GM21367 (cell line): ENCODE measurements around the gene MT1M.

Source experiments
- ATAC-seq: cut with Tn5 transposase; IDR thresholded peaks from one replicate; pipeline ENCODE4 v1.9.1; 2021; ENCODE audit not compliant: unreplicated experiment

Gene MT1M

GRCh38 chr16:56625943-56626654, 6.4 kb upstream of the MT1M start:
- no peak for ATAC-seq

- no peak for ATAC-seq
Observed at GRCh38 chr16:56626685-56627084, 5.8 kb upstream of the MT1M start.

- ATAC-seq: no peak
Observed at GRCh38 chr16:56628486-56629350, 3.7 kb upstream of the MT1M start.

GRCh38 chr16:56629531-56629930, 2.9 kb upstream of the MT1M start:
- ATAC-seq: no peak

GRCh38 chr16:56630134-56630533, 2.3 kb upstream of the MT1M start:
- peak; percentile 84 for ATAC-seq

- no peak for ATAC-seq
Observed at GRCh38 chr16:56631197-56631596, 1.3 kb upstream of the MT1M start.

GRCh38 chr16:56631832-56632155, 665 bp upstream of the MT1M start:
- no peak for ATAC-seq

GRCh38 chr16:56632848-56633365, 448 bp downstream of the MT1M start:
- ATAC-seq: no peak

GRCh38 chr16:56633535-56633934, 1.1 kb downstream of the MT1M start:
- no peak for ATAC-seq

- no peak for ATAC-seq
Observed at GRCh38 chr16:56634715-56635440, 2.4 kb downstream of the MT1M start.

GRCh38 chr16:56635441-56635967, 3.0 kb downstream of the MT1M start:
- no peak for ATAC-seq

GRCh38 chr16:56636616-56637413, 4.4 kb downstream of the MT1M start:
- no peak for ATAC-seq

GRCh38 chr16:56637814-56638750, 5.6 kb downstream of the MT1M start, which contains the start of gene MT1A:
MT1A (plus strand) TSS chr16:56638666; CDS start chr16:56638739, 73 bp downstream.
- ATAC-seq: no peak

GRCh38 chr16:56639045-56639444, 6.6 kb downstream of the MT1M start:
- no peak for ATAC-seq

GRCh38 chr16:56640076-56640475, 7.6 kb downstream of the MT1M start:
- ATAC-seq: no peak

- ATAC-seq: no peak
Observed at GRCh38 chr16:56641166-56641565, 8.7 kb downstream of the MT1M start.

- peak; percentile 75 for ATAC-seq
Observed at GRCh38 chr16:56643080-56643778, 10.8 kb downstream of the MT1M start.

GRCh38 chr16:56643833-56644232, 11.4 kb downstream of the MT1M start:
- ATAC-seq: no peak

- no peak for ATAC-seq
Observed at GRCh38 chr16:56645311-56645710, 12.9 kb downstream of the MT1M start.
